ENCODE measurements around the gene CCHCR1. TPM values are rescaled to one million over a fixed set of nuclear protein-coding genes. Genes with fewer than 3 reads are reported as not detected.

Gene CCHCR1
- total RNA-seq, 3 donors from 2014 or later: 22.1 to 23.4 (median 23.1) TPM

DNA sequence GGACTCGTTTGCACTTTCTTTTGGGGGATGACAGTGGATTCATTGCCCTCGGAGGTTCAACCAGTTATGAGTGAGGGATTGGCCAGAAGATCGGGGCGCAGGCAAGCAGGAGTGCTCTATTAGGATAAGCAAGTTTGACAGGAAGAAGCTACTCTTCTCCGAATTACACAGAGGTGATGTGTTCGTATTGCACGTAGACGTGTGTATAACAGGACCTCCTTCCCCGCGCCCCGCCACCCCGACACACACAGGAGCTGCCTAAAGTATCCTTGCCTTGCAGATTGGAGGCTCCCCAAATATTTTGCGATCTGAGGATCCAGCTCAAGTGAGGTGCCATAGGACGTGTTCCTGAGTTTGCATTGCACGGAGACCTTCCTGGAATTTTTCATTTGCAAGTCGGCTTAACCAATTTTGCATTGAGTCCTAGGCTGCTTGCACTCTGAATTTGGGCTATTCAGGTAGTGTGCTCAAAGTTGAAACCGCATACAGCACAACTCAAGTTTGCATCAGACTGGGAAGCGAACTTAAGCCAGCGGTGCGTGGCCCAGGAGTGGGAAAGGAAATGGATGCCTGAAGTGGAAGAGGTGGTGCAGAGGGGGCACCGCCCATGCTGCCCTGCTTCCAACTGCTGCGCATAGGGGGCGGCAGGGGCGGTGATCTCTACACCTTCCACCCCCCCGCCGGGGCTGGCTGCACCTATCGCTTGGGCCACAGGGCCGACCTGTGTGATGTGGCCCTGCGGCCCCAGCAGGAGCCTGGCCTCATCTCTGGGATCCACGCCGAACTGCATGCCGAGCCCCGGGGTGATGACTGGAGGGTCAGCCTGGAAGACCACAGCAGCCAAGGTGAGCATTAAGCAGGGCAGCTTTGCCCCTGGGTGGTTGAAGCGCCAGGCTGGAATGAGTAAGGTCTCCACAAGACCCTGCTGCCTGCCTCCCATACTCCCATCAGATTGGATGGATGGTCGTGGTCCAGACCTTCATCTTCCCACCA lies 1.6 kb upstream of the CCHCR1 start:
- ATAC-seq (peak; percentile 13 to 19), DNase-seq (no peak)
- Mint-ChIP-seq H3K9me3 (no peaks in the 10 kb centered on the region), H3K4me3 (peak overlapping the region; percentile 93), H3K36me3 (ENCODE audit: insufficient read depth) (peaks cover 4% of the 10 kb centered on the region), H3K4me1 (ENCODE audit: low read depth) (peaks cover 21% of the 10 kb centered on the region), H3K27me3 (ENCODE audit: low read depth) (no peaks in the 10 kb centered on the region)

DNA sequence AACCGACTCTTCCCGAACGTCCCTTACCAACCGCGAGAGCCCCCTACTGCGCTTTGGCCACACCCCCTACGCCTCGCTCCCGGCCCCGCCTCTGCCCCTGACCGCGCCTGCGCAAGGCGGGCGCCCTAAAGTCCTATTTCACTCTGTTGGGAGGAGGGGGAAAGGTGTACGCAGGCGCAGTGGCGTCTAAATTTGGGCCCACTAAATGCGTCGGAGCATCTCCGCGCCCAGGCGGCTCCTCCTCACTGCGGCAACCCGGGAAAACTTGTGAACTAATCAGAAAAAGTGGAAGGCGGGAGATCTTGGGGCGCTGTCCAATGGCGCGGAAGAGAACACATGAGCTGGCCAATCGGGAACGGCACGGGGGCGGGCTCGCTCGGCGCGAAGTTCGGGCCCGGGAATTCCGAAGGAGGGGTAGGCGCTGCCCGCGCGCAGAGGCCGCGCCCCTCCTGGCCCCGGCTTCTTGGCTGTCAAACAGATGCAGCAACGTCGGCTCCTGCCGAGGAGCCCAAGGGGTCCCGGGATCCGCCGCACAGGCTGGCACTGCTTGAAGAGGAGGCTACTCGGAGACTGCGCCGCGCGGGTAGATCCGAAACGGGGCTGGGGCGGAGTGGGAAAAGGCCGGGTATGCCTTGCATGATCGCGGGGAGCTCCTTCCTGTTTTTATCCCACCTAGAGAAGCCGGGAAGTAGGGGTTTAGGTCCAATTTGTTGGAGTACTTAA lies 699 bp upstream of the CCHCR1 start, which contains the start of gene TCF19:
TCF19 (plus strand) TSS at position 450 of the 723 bp plus-strand sequence. CDS start 881 bp downstream, outside the sequence.
- Mint-ChIP-seq H3K9me3 (no peaks in the 10 kb centered on the region), H3K36me3 (ENCODE audit: insufficient read depth) (peaks cover 4% of the 10 kb centered on the region), H3K27me3 (ENCODE audit: low read depth) (no peaks in the 10 kb centered on the region), H3K4me1 (ENCODE audit: low read depth) (peaks cover 21% of the 10 kb centered on the region), H3K4me3 (peak within 1 kb of the TSS; percentile 93)
- ATAC-seq: peak; percentile 96
- peak; percentile 99 for DNase-seq

DNA sequence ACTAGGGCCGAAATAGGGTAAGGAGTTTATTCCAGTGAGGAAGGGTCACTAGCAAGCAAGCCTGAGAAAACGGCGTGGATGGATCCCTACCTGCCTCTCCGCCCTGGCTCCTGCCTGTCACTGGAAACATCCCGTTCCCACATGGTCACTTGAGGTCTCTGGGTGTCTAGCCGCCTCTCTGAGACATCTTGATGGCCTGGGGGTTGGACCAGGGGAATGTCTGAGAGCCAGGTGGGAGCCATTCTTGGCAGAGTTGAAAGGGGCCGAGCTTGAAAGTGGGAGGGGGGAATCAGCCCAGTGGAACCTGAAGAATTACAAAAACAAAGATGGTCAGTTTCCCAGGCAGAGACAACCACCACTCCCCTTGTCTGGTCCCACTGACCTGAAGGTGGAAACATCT lies 961 bp downstream of the CCHCR1 start:
- H3K9me3 Mint-ChIP-seq: no peaks in the 10 kb centered on the region
- H3K4me1 Mint-ChIP-seq (ENCODE audit: low read depth): peaks cover 21% of the 10 kb centered on the region
- no peak for DNase-seq
- peak overlapping the region; percentile 93 for H3K4me3 Mint-ChIP-seq
- no peaks in the 10 kb centered on the region for H3K27me3 Mint-ChIP-seq (ENCODE audit: low read depth)
- peaks cover 4% of the 10 kb centered on the region for H3K36me3 Mint-ChIP-seq (ENCODE audit: insufficient read depth)
- no peak for ATAC-seq

GRCh38 chr6:31154436-31154835 lies 3.2 kb downstream of the CCHCR1 start:
- Mint-ChIP-seq H3K9me3 (no peaks in the 10 kb centered on the region), H3K4me1 (ENCODE audit: low read depth) (peaks cover 17% of the 10 kb centered on the region), H3K36me3 (ENCODE audit: insufficient read depth) (peaks cover 19% of the 10 kb centered on the region), H3K27me3 (ENCODE audit: low read depth) (no peaks in the 10 kb centered on the region), H3K4me3 (no peak overlapping the region)
- ATAC-seq: no peak
- DNase-seq: no peak

DNA sequence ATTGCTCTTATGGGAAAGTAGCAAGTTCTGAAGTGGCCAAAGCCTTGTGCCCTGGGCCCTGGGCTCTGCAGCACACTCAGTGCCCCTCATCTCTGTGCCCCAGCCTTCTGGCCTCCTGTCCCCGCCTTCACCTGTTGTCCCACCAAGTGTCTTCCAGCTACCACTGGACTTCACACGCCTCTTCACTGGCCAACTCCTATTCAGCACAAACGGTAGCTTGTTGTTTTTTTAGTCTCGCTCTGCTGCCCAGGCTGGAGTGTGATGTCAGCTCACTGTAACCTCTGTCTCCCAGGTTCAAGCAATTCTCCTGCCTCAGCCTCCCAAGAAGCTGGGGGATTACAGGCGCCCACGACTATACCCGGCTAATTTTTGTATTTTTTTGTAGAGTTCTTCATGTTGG lies 4.8 kb downstream of the CCHCR1 start:
- peaks cover 19% of the 10 kb centered on the region for H3K36me3 Mint-ChIP-seq (ENCODE audit: insufficient read depth)

GRCh38 chr6:31149827-31150447 lies 7.7 kb downstream of the CCHCR1 start:
- DNase-seq (no peak), ATAC-seq (no peak)
- no peaks in the 10 kb centered on the region for H3K4me1 Mint-ChIP-seq (ENCODE audit: low read depth)
- no peaks in the 10 kb centered on the region for H3K9me3 Mint-ChIP-seq
- no peaks in the 10 kb centered on the region for H3K27me3 Mint-ChIP-seq (ENCODE audit: low read depth)
- no peak overlapping the region for H3K4me3 Mint-ChIP-seq
- H3K36me3 Mint-ChIP-seq (ENCODE audit: insufficient read depth): peaks cover 17% of the 10 kb centered on the region

More for the DNA sequence above, 4.8 kb downstream of the CCHCR1 start:
- Mint-ChIP-seq H3K9me3 (no peaks in the 10 kb centered on the region), H3K4me3 (no peak overlapping the region), H3K27me3 (ENCODE audit: low read depth) (no peaks in the 10 kb centered on the region), H3K4me1 (ENCODE audit: low read depth) (peaks cover 7% of the 10 kb centered on the region)
- ATAC-seq (no peak), DNase-seq (no peak)

- Mint-ChIP-seq H3K36me3 (ENCODE audit: insufficient read depth) (peaks cover 12% of the 10 kb centered on the region), H3K4me3 (no peak overlapping the region), H3K27me3 (ENCODE audit: low read depth) (no peaks in the 10 kb centered on the region), H3K4me1 (ENCODE audit: low read depth) (no peaks in the 10 kb centered on the region), H3K9me3 (no peaks in the 10 kb centered on the region)
- DNase-seq (no peak), ATAC-seq (no peak)
These were observed 12.2 kb downstream of the CCHCR1 start for GRCh38 chr6:31145386-31145785.

DNA sequence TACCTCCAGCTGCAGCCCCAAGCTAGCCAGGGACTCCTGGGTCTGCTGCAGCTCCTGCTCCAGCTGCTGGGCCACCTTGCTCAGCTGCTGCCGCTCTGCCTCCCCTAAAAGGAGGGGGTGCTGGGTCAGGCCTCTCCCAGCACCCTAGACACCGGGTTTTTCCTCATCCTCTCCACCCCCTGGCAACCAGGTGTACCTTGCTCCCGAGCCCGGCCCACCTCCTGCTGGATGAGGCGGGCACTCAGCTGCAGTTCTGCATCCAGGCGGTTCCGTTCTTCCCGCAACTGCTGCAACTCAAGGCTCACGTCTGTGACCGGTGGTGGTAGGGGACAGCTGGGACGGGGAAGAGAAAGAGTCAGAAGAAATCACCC lies 12.6 kb downstream of the CCHCR1 start:
- H3K4me1 Mint-ChIP-seq (ENCODE audit: low read depth): no peaks in the 10 kb centered on the region
- no peak overlapping the region for H3K4me3 Mint-ChIP-seq
- H3K9me3 Mint-ChIP-seq: no peaks in the 10 kb centered on the region
- H3K36me3 Mint-ChIP-seq (ENCODE audit: insufficient read depth): peaks cover 9% of the 10 kb centered on the region
- no peaks in the 10 kb centered on the region for H3K27me3 Mint-ChIP-seq (ENCODE audit: low read depth)
- no peak for ATAC-seq
- DNase-seq: no peak

GRCh38 chr6:31144296-31144969 lies 13.2 kb downstream of the CCHCR1 start:
- ATAC-seq: no peak
- Mint-ChIP-seq H3K4me3 (no peak overlapping the region), H3K36me3 (ENCODE audit: insufficient read depth) (peaks cover 6% of the 10 kb centered on the region), H3K27me3 (ENCODE audit: low read depth) (no peaks in the 10 kb centered on the region), H3K4me1 (ENCODE audit: low read depth) (no peaks in the 10 kb centered on the region), H3K9me3 (no peaks in the 10 kb centered on the region)
- no peak for DNase-seq

DNA sequence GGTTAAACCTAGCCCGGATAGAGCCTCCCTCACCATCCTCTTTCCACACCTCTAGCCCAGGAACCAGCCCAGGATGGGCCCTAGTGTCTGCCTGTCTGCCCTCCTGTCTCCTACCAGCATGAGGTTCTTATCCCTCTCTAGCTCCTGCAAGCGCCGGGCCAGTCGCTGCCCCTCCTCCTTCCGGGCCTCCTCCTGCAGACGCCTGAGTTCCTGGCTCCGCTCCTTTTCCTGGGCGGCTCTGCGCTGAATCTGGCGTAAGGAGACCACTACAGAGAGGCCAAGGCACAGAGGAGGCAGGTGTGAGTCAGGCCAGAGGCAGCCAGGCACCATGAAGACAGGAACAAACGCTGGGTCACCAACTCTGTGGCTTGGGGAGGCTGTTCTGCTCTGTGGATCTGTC lies 14.5 kb downstream of the CCHCR1 start:
- H3K36me3 Mint-ChIP-seq (ENCODE audit: insufficient read depth): peaks cover 6% of the 10 kb centered on the region
- H3K9me3 Mint-ChIP-seq: no peaks in the 10 kb centered on the region
- no peaks in the 10 kb centered on the region for H3K4me1 Mint-ChIP-seq (ENCODE audit: low read depth)
- ATAC-seq (no peak), DNase-seq (no peak)
- H3K27me3 Mint-ChIP-seq (ENCODE audit: low read depth): no peaks in the 10 kb centered on the region
- no peak overlapping the region for H3K4me3 Mint-ChIP-seq

GRCh38 chr6:31142361-31142761 lies 15.2 kb downstream of the CCHCR1 start:
- Mint-ChIP-seq H3K27me3 (ENCODE audit: low read depth) (peaks cover 2% of the 10 kb centered on the region), H3K36me3 (ENCODE audit: insufficient read depth) (peaks cover 6% of the 10 kb centered on the region), H3K4me1 (ENCODE audit: low read depth) (peaks cover 4% of the 10 kb centered on the region), H3K9me3 (no peaks in the 10 kb centered on the region), H3K4me3 (no peak overlapping the region)
- ATAC-seq: no peak
- no peak for DNase-seq

DNA sequence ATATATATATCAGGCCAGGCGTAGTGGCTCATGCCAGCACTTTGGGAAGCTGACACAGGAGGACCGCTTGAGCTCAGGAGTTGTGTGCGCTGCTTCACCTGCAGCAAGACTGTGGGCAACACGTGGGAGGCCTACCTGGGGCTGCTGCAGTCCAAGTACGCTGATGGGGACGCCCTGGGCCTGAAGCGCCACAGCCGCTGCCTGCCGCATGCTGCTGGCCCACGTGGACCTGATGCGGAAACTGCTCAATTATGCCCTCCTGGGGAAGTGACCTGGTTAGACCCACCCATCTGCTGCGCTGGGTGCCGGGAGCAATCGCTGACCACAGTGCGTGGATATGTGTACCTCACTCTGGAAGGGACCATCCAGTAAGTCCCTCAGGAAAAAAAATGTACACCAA lies 17.0 kb downstream of the CCHCR1 start:
- DNase-seq: no peak
- Mint-ChIP-seq H3K9me3 (no peaks in the 10 kb centered on the region), H3K27me3 (ENCODE audit: low read depth) (peaks cover 2% of the 10 kb centered on the region), H3K4me1 (ENCODE audit: low read depth) (peaks cover 4% of the 10 kb centered on the region), H3K36me3 (ENCODE audit: insufficient read depth) (peaks cover 6% of the 10 kb centered on the region), H3K4me3 (no peak overlapping the region)
- ATAC-seq: no peak

DNA sequence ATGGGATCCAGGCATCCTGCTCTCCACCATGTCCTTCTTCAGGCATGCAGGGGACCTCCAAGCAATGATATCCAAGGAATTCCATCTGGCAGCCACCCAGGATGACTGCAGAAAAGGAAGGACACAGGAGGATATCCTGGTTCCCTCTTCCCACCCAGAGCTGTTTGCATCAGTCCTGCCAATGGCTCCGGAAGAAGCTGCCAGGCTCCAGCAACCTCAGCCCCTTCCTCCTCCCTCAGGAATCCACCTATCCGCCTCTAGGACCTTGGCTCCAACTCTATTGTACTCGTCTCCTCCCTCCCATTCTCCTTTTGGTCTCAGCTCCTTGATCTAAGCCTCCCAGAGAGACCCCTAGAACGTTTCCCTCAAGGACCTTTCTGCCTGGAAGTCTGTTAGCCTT lies 18.0 kb downstream of the CCHCR1 start:
- peaks cover 2% of the 10 kb centered on the region for H3K27me3 Mint-ChIP-seq (ENCODE audit: low read depth)
- H3K9me3 Mint-ChIP-seq: no peaks in the 10 kb centered on the region
- H3K36me3 Mint-ChIP-seq (ENCODE audit: insufficient read depth): peaks cover 6% of the 10 kb centered on the region
- no peak overlapping the region for H3K4me3 Mint-ChIP-seq
- peaks cover 4% of the 10 kb centered on the region for H3K4me1 Mint-ChIP-seq (ENCODE audit: low read depth)
- ATAC-seq (no peak), DNase-seq (no peak)

DNA sequence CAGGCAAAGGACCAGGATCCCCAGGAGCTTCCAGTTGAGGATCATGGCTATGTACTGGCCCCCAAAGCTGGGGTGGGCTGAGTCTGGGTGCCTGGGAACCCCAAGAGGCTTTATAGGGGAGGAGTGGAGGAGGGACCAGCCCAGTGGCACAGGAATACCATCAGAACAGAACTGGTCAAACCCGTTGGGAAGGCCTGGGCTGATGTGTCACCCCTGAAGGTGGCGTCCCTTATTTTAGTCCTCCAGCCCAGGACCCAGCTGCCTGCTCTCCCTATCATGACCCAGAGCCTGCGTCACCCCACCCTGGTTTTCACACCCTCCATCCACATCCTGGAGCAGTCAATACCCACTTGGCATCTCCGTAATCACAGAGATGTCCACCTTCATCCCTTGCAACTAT lies 18.6 kb downstream of the CCHCR1 start, which contains the start of gene PSORS1C2:
PSORS1C2 (minus strand) TSS at position 85 of the 400 bp plus-strand sequence; CDS start at position 45, 40 bp downstream.
- Mint-ChIP-seq H3K4me3 (no peak within 1 kb of the TSS), H3K27me3 (ENCODE audit: low read depth) (peaks cover 2% of the 10 kb centered on the region), H3K36me3 (ENCODE audit: insufficient read depth) (peaks cover 4% of the 10 kb centered on the region)

More for the DNA sequence above, 18.6 kb downstream of the CCHCR1 start, which contains the start of gene PSORS1C2:
- no peak for DNase-seq
- Mint-ChIP-seq H3K4me1 (ENCODE audit: low read depth) (peaks cover 4% of the 10 kb centered on the region), H3K9me3 (no peaks in the 10 kb centered on the region)
- ATAC-seq: no peak

Data from activated T-cell treated with anti-CD3 and anti-CD28 coated beads, Interleukin-2, amount 50 U/mL, for 4 hours (primary cell).